ENCODE measurements around the gene G3BP2. TPM values are rescaled to one million over a fixed set of nuclear protein-coding genes. Genes with fewer than 3 reads are reported as not detected.
"Not testable (repeated sequence)": the region's sequence is repeated elsewhere in the genome, so short reads cannot be mapped to it uniquely, and the experiment has no call there.

Gene G3BP2
- total RNA-seq, result 10 to 100 TPM; 48.8 to 62.0 (median 56.6) TPM

GRCh38 chr4:75673027-75673958, at the start of gene G3BP2:
TSS of gene G3BP2 (minus strand) at chr4:75673411. CDS start at chr4:75662025, 11,386 bp downstream.
- H3K9me3 ChIP-seq, result no peaks in the 10 kb centered on the region
- peak; percentile 48 to 68 for TF ChIP-seq POLR2A (IDR thresholded peaks at IDR 0.05)
- TF ChIP-seq EP300 (IDR thresholded peaks at IDR 0.05), result peak; percentile 11
- TF ChIP-seq CTCF (IDR thresholded peaks at IDR 0.05), result no peak
- peak; percentile 8 to 25 (median 24) for TF ChIP-seq POLR2AphosphoS5 (IDR thresholded peaks at IDR 0.05)
- no peaks in the 10 kb centered on the region for H3K36me3 ChIP-seq
- H3K4me3 ChIP-seq, result peak within 1 kb of the TSS; percentile 85
- peaks cover 40% of the 10 kb centered on the region for H3K4me1 ChIP-seq
- under 1% methylated on average over 35 of the region's 83 CpGs for WGBS
- no peaks in the 10 kb centered on the region for H3K27me3 ChIP-seq
- H3K27ac ChIP-seq, result peak within 1 kb of the TSS; percentile 95
- DNase-seq (ENCODE audit: low spot score in 2 of 2), result peak; percentile 99

GRCh38 chr4:75722417-75722816, 49.2 kb upstream of the G3BP2 start:
- WGBS, result 57% methylated on average over 3 of the region's 3 CpGs
- Histone ChIP-seq H3K9me3 (no peaks in the 10 kb centered on the region), H3K4me1 (peaks cover 37% of the 10 kb centered on the region), H3K4me3 (no peak overlapping the region), H3K27me3 (no peaks in the 10 kb centered on the region), H3K36me3 (no peaks in the 10 kb centered on the region), H3K27ac (no peak overlapping the region)
- TF ChIP-seq CTCF (IDR thresholded peaks at IDR 0.05), result no peak
- TF ChIP-seq POLR2A (IDR thresholded peaks at IDR 0.05), result no peak
- no peak for TF ChIP-seq EP300 (IDR thresholded peaks at IDR 0.05)
- no peak for TF ChIP-seq POLR2AphosphoS5 (IDR thresholded peaks at IDR 0.05)
- no peak for DNase-seq (ENCODE audit: low spot score in 2 of 2)

- H3K9me3 ChIP-seq, result no peaks in the 10 kb centered on the region
- H3K4me3 ChIP-seq, result no peak overlapping the region
- no peak overlapping the region for H3K27ac ChIP-seq
- TF ChIP-seq CTCF (IDR thresholded peaks at IDR 0.05) (no peak), POLR2AphosphoS5 (IDR thresholded peaks at IDR 0.05) (no peak), POLR2A (IDR thresholded peaks at IDR 0.05) (no peak), EP300 (IDR thresholded peaks at IDR 0.05) (no peak)
- H3K36me3 ChIP-seq, result no peaks in the 10 kb centered on the region
- WGBS, result 84% methylated on average over 2 of the region's 2 CpGs
- H3K27me3 ChIP-seq, result no peaks in the 10 kb centered on the region
- peaks cover 19% of the 10 kb centered on the region for H3K4me1 ChIP-seq
- no peak for DNase-seq (ENCODE audit: low spot score in 2 of 2)
Observed at GRCh38 chr4:75718529-75718928, 45.3 kb upstream of the G3BP2 start.

GRCh38 chr4:75717408-75717807, 44.2 kb upstream of the G3BP2 start:
- H3K9me3 ChIP-seq, result no peaks in the 10 kb centered on the region
- TF ChIP-seq POLR2AphosphoS5 (IDR thresholded peaks at IDR 0.05), result no peak
- no peak for TF ChIP-seq EP300 (IDR thresholded peaks at IDR 0.05)
- TF ChIP-seq POLR2A (IDR thresholded peaks at IDR 0.05), result no peak
- no peak for TF ChIP-seq CTCF (IDR thresholded peaks at IDR 0.05)
- WGBS, result 69% methylated on average over 1 of the region's 1 CpG
- peaks cover 8% of the 10 kb centered on the region for H3K4me1 ChIP-seq
- no peak overlapping the region for H3K27ac ChIP-seq
- H3K4me3 ChIP-seq, result no peak overlapping the region
- DNase-seq (ENCODE audit: low spot score in 2 of 2), result no peak
- H3K27me3 ChIP-seq, result no peaks in the 10 kb centered on the region
- H3K36me3 ChIP-seq, result no peaks in the 10 kb centered on the region

GRCh38 chr4:75716054-75716453, 42.8 kb upstream of the G3BP2 start:
- not testable (repeated sequence) for H3K4me3 ChIP-seq
- 89% methylated on average over 3 of the region's 3 CpGs for WGBS

More at GRCh38 chr4:75716054-75716453, 42.8 kb upstream of the G3BP2 start:
- not testable (repeated sequence) for H3K4me1 ChIP-seq; H3K9me3 ChIP-seq; H3K27ac ChIP-seq; H3K27me3 ChIP-seq; DNase-seq (ENCODE audit: low spot score in 2 of 2); H3K36me3 ChIP-seq
